Trophoblast cell (in vitro differentiated cells and primary cell): Measurements from ENCODE around the gene MAB21L3.
A peak's percentile ranks its signal among the peaks of the same experiment; 100 is the strongest.

Experiments
- DNase-seq, 2 donors: peaks; one replicate each; pipeline ENCODE4 v3.0.0-alpha.2; 2016
- H2AFZ ChIP-seq: 2 replicates; pipeline ENCODE4 v1.6.1; 2013; ENCODE audit warnings: low read length, moderate library complexity, mild to moderate bottlenecking; ENCODE audit not compliant: insufficient read depth, poor library complexity
- H2AK5ac ChIP-seq: 2 replicates; pipeline ENCODE4 v1.6.1; 2013; ENCODE audit warnings: mild to moderate bottlenecking, low read length
- H2BK120ac ChIP-seq: 2 replicates; pipeline ENCODE4 v1.6.1; 2013; ENCODE audit warnings: low read length, mild to moderate bottlenecking, moderate library complexity; ENCODE audit not compliant: insufficient read depth, poor library complexity
- H2BK12ac ChIP-seq: 2 replicates; pipeline ENCODE4 v1.6.1; 2013; ENCODE audit warnings: mild to moderate bottlenecking, low read length, moderate library complexity
- H2BK5ac ChIP-seq: 2 replicates; pipeline ENCODE4 v1.6.1; 2013; ENCODE audit warnings: low read length, low read depth, moderate library complexity, mild to moderate bottlenecking; ENCODE audit not compliant: poor library complexity
- H3K14ac ChIP-seq: 2 replicates; pipeline ENCODE4 v1.6.1; 2013; ENCODE audit warnings: mild to moderate bottlenecking, low read length
- H3K18ac ChIP-seq: 2 replicates; pipeline ENCODE4 v1.6.1; 2013; ENCODE audit warnings: mild to moderate bottlenecking, low read length
- H3K23ac ChIP-seq: 2 replicates; pipeline ENCODE4 v1.6.1; 2013; ENCODE audit warnings: low read length
- H3K27ac ChIP-seq: 2 replicates; pipeline ENCODE4 v1.5.1; 2013; ENCODE audit warnings: low read depth, mild to moderate bottlenecking, inconsistent platforms, low read length, moderate library complexity
- H3K27me3 ChIP-seq: 2 replicates; pipeline ENCODE4 v1.6.1; 2013; ENCODE audit warnings: inconsistent platforms, mild to moderate bottlenecking, low read length, moderate library complexity; ENCODE audit not compliant: insufficient read depth
- H3K36me3 ChIP-seq, 2 experiments: 1 replicate in 1 of 2; 2 replicates in 1 of 2; pipeline ENCODE4 v1.6.1; 2013; ENCODE audit warnings: low read length in 2 of 2, mild to moderate bottlenecking in 2 of 2, moderate library complexity in 1 of 2; ENCODE audit not compliant: insufficient read depth in 2 of 2, control insufficient read depth in 1 of 2
- H3K4ac ChIP-seq: 2 replicates; pipeline ENCODE4 v1.6.1; 2013; ENCODE audit warnings: low read depth, mild to moderate bottlenecking, low read length, moderate library complexity
- H3K4me1 ChIP-seq, 2 experiments: 1 replicate in 1 of 2; 2 replicates in 1 of 2; pipeline ENCODE4 v1.6.1; 2013; ENCODE audit warnings: low read length in 2 of 2, mild to moderate bottlenecking in 2 of 2, moderate library complexity in 1 of 2; ENCODE audit not compliant: insufficient read depth in 2 of 2, control insufficient read depth in 1 of 2
- H3K4me2 ChIP-seq: 2 replicates; pipeline ENCODE4 v1.6.1; 2013; ENCODE audit warnings: inconsistent platforms, mild to moderate bottlenecking, low read length, moderate library complexity
- H3K4me3 ChIP-seq: 2 replicates; pipeline ENCODE4 v1.5.1; 2013; ENCODE audit warnings: mild to moderate bottlenecking, low read depth, low read length, inconsistent platforms
- H3K79me1 ChIP-seq: one replicate; pipeline ENCODE4 v1.6.1; 2013; ENCODE audit warnings: low read length
- H3K79me2 ChIP-seq: 2 replicates; pipeline ENCODE4 v1.6.1; 2013; ENCODE audit warnings: low read length, mild to moderate bottlenecking; ENCODE audit not compliant: control insufficient read depth, insufficient read depth, poor library complexity
- H3K9ac ChIP-seq: 2 replicates; pipeline ENCODE4 v1.6.1; 2013; ENCODE audit warnings: mild to moderate bottlenecking, low read length
- H3K9me3 ChIP-seq: 2 replicates; pipeline ENCODE4 v1.6.1; 2013; ENCODE audit warnings: low read depth, mild to moderate bottlenecking, control low read depth, inconsistent platforms, low read length; ENCODE audit not compliant: insufficient read depth
- H4K12ac ChIP-seq: 2 replicates; pipeline ENCODE4 v1.6.1; 2013; ENCODE audit warnings: low read depth, mild to moderate bottlenecking, low read length, moderate library complexity
- H4K8ac ChIP-seq: 2 replicates; pipeline ENCODE4 v1.6.1; 2013; ENCODE audit warnings: low read depth, mild to moderate bottlenecking, low read length, moderate library complexity
- H4K91ac ChIP-seq: one replicate; pipeline ENCODE4 v1.6.1; 2013; ENCODE audit warnings: low read depth, mild to moderate bottlenecking, low read length, moderate library complexity
- WGBS: extraction: QIAGEN DNeasy Blood & Tissue Kit; methylation state at CpG from one replicate; pipeline ENCODE4 v1.1.7; 2013; ENCODE audit warnings: missing lambda C conversion rate; ENCODE audit not compliant: insufficient read length, insufficient coverage; ENCODE audit errors: extremely low coverage; 5-methylcytosine and 5-hydroxymethylcytosine counted together

MAB21L3 gene

GRCh38 chr1:116122955-116123757 lies 12.0 kb downstream of the MAB21L3 start:
- H3K4me1 ChIP-seq = peaks cover 7 to 12% of the 10 kb centered on the region in 2 experiments
- no peak overlapping the region for H3K14ac ChIP-seq
- H3K4ac ChIP-seq = no peak overlapping the region
- H2BK5ac ChIP-seq = no peak overlapping the region
- H3K27ac ChIP-seq = no peak overlapping the region
- peak; percentile 65 to 68 for DNase-seq
- H2AFZ ChIP-seq = no peak overlapping the region
- no peak overlapping the region for H2BK120ac ChIP-seq
- no peak overlapping the region for H2BK12ac ChIP-seq
- H4K12ac ChIP-seq = no peak overlapping the region
- no CpG with 5 or more reads among the region's 8 CpGs for WGBS
- H3K9me3 ChIP-seq = no peaks in the 10 kb centered on the region
- H3K27me3 ChIP-seq = no peaks in the 10 kb centered on the region
- no peak overlapping the region for H3K4me2 ChIP-seq
- no peak overlapping the region for H3K23ac ChIP-seq
- H3K9ac ChIP-seq = no peak overlapping the region
- H3K79me1 ChIP-seq = no peaks in the 10 kb centered on the region
- H3K4me3 ChIP-seq = no peak overlapping the region
- no peaks in the 10 kb centered on the region for H3K79me2 ChIP-seq
- H4K8ac ChIP-seq = no peak overlapping the region
- no peak overlapping the region for H3K18ac ChIP-seq
- no peak overlapping the region for H4K91ac ChIP-seq
- H3K36me3 ChIP-seq = no peaks in the 10 kb centered on the region
- H2AK5ac ChIP-seq = no peak overlapping the region

GRCh38 chr1:116123837-116124533 lies 12.8 kb downstream of the MAB21L3 start:
- H2BK120ac ChIP-seq = no peak overlapping the region
- H3K27me3 ChIP-seq = no peaks in the 10 kb centered on the region
- H2BK5ac ChIP-seq = no peak overlapping the region
- H2AK5ac ChIP-seq = no peak overlapping the region
- no CpG with 5 or more reads among the region's 14 CpGs for WGBS
- no peak overlapping the region for H2BK12ac ChIP-seq
- no peak for DNase-seq
- no peak overlapping the region for H3K27ac ChIP-seq
- H2AFZ ChIP-seq = no peak overlapping the region
- H4K91ac ChIP-seq = no peak overlapping the region
- no peaks in the 10 kb centered on the region for H3K79me2 ChIP-seq
- H3K9me3 ChIP-seq = no peaks in the 10 kb centered on the region
- H3K4me2 ChIP-seq = no peak overlapping the region
- no peak overlapping the region for H3K14ac ChIP-seq
- H3K9ac ChIP-seq = no peak overlapping the region
- H3K4ac ChIP-seq = no peak overlapping the region
- no peak overlapping the region for H3K23ac ChIP-seq
- no peak overlapping the region for H3K18ac ChIP-seq
- H3K4me1 ChIP-seq = peaks cover 7 to 12% of the 10 kb centered on the region in 2 experiments
- no peaks in the 10 kb centered on the region for H3K79me1 ChIP-seq
- no peak overlapping the region for H4K8ac ChIP-seq
- no peak overlapping the region for H3K4me3 ChIP-seq
- H3K36me3 ChIP-seq = no peaks in the 10 kb centered on the region
- no peak overlapping the region for H4K12ac ChIP-seq

DNA sequence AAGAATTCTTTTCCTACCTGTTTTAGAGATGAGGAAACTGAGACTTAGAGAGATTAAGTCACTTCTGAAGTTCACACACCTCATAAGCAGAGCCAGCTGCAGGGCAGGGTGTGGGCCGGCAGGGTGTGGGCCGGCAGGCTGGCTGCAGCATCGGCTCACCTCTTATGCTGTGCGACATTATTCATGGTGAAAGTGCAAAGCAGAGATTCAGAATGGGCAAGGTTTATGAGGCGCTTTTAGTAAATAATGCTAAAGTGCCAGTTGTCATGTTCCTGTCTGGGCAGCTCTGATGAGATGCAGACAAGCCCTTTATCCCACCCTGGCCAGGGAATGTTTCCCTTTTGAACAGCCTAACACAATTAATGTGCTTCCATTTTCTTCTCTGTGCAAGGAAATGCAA lies 14.6 kb downstream of the MAB21L3 start:
- no peak overlapping the region for H2AK5ac ChIP-seq
- no peaks in the 10 kb centered on the region for H3K79me2 ChIP-seq
- no peaks in the 10 kb centered on the region for H3K79me1 ChIP-seq
- H3K14ac ChIP-seq = no peak overlapping the region
- peak in 1 of 2 donors; percentile 25 for DNase-seq
- no peak overlapping the region for H2BK120ac ChIP-seq
- H3K9ac ChIP-seq = no peak overlapping the region
- H3K23ac ChIP-seq = no peak overlapping the region
- no peak overlapping the region for H3K4me2 ChIP-seq
- H2BK5ac ChIP-seq = no peak overlapping the region
- no peak overlapping the region for H4K12ac ChIP-seq
- H3K4ac ChIP-seq = no peak overlapping the region
- no peak overlapping the region for H4K91ac ChIP-seq
- H3K4me3 ChIP-seq = no peak overlapping the region
- H3K27ac ChIP-seq = no peak overlapping the region
- no peak overlapping the region for H2AFZ ChIP-seq
- H3K9me3 ChIP-seq = no peaks in the 10 kb centered on the region
- no peak overlapping the region for H3K18ac ChIP-seq
- H2BK12ac ChIP-seq = no peak overlapping the region
- WGBS = no CpG with 5 or more reads among the region's 5 CpGs
- H3K4me1 ChIP-seq = peaks cover 7 to 12% of the 10 kb centered on the region in 2 experiments
- no peaks in the 10 kb centered on the region for H3K36me3 ChIP-seq
- H4K8ac ChIP-seq = no peak overlapping the region
- H3K27me3 ChIP-seq = no peaks in the 10 kb centered on the region

- H3K18ac ChIP-seq = no peak overlapping the region
- H2AK5ac ChIP-seq = no peak overlapping the region
- no peak overlapping the region for H3K4me2 ChIP-seq
- no peak overlapping the region for H3K27ac ChIP-seq
- H4K12ac ChIP-seq = no peak overlapping the region
- H2BK120ac ChIP-seq = no peak overlapping the region
- H3K4me1 ChIP-seq = peaks cover 7 to 12% of the 10 kb centered on the region in 2 experiments
- H3K4ac ChIP-seq = no peak overlapping the region
- no peaks in the 10 kb centered on the region for H3K27me3 ChIP-seq
- no peak overlapping the region for H2BK5ac ChIP-seq
- H2AFZ ChIP-seq = no peak overlapping the region
- DNase-seq = no peak
- WGBS = no CpG with 5 or more reads among the region's 4 CpGs
- no peak overlapping the region for H2BK12ac ChIP-seq
- no peak overlapping the region for H3K23ac ChIP-seq
- no peak overlapping the region for H3K9ac ChIP-seq
- no peak overlapping the region for H4K8ac ChIP-seq
- H3K9me3 ChIP-seq = no peaks in the 10 kb centered on the region
- H3K14ac ChIP-seq = no peak overlapping the region
- no peak overlapping the region for H3K4me3 ChIP-seq
- H3K36me3 ChIP-seq = no peaks in the 10 kb centered on the region
- H3K79me1 ChIP-seq = peaks cover 1% of the 10 kb centered on the region
- H4K91ac ChIP-seq = no peak overlapping the region
- H3K79me2 ChIP-seq = no peaks in the 10 kb centered on the region
These were observed 15.1 kb downstream of the MAB21L3 start for GRCh38 chr1:116126281-116126680.
